Fibroblast of gingiva (primary cell): Measurements from ENCODE around the gene OR1J1.

ENCODE experiments used
- DNase-seq: peaks from one replicate; pipeline ENCODE4 v3.0.0-alpha.2; 2011; ENCODE audit warnings: low read depth

Gene OR1J1, protein sequence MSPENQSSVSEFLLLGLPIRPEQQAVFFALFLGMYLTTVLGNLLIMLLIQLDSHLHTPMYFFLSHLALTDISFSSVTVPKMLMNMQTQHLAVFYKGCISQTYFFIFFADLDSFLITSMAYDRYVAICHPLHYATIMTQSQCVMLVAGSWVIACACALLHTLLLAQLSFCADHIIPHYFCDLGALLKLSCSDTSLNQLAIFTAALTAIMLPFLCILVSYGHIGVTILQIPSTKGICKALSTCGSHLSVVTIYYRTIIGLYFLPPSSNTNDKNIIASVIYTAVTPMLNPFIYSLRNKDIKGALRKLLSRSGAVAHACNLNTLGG

DNA sequence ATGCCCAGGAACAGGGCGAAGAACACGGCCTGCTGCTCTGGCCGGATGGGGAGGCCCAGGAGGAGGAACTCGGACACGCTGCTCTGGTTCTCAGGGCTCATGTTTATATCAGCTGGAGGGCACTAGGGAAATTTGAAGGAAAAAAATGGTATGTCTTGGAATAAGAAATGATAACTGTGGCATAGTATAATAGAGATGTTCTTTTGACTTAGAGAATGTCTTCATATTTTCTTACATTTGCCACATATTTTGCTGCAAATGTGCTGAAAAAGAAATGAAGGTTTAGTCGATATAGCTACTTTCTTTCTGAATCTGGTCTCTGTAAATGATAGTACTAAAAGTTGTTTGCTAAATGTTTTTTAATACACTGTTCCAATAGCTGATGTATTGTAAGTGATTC lies at the start of gene OR1J1:
TSS of gene OR1J1 (minus strand) at position 101 of the 400 bp plus-strand sequence. CDS start at position 101, 0 bp downstream.
- DNase-seq = no peak

DNA sequence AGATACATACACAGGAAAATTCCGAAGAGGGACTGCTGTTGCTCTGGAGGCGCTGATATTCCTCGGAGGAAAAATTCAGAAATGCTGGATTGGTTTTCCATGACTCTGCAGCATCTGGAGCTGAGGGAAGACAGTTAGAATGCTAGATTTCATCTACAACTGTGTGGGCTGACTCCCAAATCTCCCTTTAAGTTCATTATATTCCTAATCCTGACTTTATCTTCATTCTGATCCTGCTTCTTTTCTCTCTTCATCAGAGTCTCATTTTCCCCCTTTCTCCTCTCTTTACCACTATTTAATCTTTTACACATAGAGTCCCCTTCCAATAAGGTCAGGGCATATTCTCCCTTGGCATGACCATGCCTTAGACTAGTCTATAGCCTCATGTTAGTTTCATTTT lies 49.5 kb upstream of the OR1J1 start, which contains the start of gene OR1N1:
TSS of gene OR1N1 (minus strand) at position 101 of the 400 bp plus-strand sequence. CDS start at position 101, 0 bp downstream.
- DNase-seq = no peak

DNA sequence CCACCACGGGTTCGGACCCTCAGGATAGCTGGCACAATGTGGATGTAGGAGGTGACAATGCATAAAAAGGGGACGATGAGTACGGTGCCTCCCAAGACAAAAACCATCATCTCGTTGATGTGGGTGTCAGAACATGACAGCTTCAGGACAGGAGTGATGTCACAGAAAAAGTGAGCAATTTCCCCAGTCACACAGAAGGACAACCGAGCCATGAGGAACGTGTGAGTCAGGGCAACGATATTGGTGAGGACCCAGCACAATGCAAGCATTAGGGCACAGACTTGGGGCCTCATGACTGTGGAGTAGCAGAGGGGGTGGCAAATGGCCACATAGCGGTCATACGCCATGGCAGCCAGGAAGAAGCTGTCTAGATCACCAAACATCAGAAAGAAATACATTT lies 48.9 kb upstream of the OR1J1 start:
- no peak for DNase-seq

DNA sequence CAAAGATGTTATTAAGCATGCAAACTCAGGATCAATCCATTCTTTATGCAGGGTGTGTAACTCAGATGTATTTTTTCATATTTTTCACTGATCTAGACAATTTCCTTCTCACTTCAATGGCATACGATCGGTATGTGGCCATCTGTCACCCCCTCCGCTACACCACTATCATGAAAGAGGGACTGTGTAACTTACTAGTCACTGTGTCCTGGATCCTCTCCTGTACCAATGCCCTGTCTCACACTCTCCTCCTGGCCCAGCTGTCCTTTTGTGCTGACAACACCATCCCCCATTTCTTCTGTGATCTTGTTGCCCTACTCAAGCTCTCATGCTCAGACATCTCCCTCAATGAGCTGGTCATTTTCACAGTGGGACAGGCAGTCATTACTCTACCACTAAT lies 41.6 kb upstream of the OR1J1 start:
- no peak for DNase-seq

DNA sequence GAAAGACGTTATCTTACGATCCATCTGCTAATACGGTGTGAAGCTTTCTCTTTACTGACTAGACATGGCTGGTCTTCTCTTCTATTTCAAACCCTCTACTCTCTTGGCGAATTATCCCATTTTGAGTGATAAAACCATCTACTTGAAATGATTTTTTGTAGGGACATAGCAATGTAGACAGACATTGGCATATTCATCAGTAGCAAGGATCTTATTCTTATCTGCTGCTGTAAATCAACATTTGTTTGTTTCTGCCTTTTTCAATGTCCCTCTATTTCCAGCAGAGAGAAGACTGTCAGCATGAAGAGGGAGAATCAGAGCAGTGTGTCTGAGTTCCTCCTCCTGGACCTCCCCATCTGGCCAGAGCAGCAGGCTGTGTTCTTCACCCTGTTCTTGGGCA lies 41.1 kb upstream of the OR1J1 start, which contains the start of gene OR1J4:
TSS of gene OR1J4 (plus strand) at position 301 of the 400 bp plus-strand sequence. CDS start at position 301, 0 bp downstream.
- DNase-seq = no peak

DNA sequence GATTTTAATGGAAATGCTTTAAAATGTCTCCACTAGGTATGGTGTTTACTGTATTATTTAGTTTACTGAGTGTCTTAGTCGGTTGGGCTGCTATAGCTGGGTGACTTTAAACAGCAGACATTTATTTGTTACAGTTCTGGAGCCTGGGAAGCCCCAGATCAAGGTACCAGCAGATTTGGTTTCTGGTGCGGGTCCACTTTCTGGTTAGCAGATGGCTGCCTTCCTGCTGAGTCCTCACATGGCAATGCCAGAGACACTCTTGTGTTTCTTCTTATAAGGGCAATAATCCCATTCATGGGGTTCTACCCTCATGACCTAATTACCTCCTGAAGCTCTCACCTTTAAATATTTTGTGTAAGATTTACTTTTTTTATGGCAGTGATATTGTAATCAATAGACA lies 40.5 kb upstream of the OR1J1 start:
- no peak for DNase-seq

DNA sequence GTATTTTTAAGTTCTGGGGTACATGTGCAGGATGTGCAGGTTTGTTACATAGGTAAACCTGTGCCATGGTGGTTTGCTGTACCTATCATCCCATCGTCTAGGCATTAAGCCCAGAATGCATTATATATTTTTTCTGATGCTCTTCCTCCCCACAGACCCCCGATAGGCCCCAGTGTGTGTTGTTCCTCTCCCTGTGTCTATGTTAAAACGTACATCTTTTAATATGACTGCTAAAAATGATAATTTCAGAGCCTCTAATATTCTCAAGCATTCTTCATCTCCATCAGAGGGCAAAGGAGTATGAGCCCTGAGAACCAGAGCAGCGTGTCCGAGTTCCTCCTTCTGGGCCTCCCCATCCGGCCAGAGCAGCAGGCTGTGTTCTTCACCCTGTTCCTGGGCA lies 32.8 kb upstream of the OR1J1 start, which contains the start of gene OR1J2:
TSS of gene OR1J2 (plus strand) at position 301 of the 400 bp plus-strand sequence. CDS start at position 301, 0 bp downstream.
- no peak for DNase-seq

DNA sequence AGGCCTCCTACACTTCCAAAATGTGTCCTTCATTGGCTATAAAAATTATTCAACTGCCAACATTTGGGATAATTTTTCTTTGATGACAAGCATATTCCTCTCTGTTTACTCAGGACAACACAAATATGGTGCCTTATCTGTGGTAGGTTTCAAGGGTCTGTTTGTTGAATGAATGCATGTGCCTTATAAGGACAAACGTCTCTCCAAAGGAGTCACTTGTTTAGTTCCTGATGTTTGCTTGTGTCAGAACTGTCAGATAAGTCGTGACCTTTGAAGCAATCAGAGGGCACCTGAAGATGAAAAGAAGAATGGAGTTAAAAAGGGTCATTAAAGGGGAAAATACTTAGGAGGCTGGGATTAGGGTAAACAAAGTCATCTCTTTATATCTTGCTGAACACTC lies 29.2 kb upstream of the OR1J1 start:
- no peak for DNase-seq

DNA sequence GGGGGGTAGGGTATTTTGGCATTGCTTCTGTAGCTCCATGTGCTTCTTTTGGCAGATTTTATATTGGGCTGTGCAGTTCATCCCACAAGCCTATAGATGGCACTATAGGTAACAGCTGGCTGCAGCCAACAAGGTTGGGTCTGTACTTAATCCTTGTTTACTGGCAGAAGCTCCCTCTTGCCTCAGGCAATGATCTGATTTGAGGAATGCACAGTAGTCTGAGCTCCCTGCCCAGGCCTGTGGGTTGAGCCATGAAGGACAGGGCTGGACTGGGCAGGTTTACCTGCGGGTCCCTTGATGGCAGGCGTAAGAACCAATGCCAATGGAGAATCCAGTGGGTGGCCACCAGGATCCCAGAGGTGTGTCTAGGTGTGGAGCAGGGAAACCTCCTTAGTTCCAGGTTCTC lies 21.2 kb upstream of the OR1J1 start:
- DNase-seq = peak; percentile 58

DNA sequence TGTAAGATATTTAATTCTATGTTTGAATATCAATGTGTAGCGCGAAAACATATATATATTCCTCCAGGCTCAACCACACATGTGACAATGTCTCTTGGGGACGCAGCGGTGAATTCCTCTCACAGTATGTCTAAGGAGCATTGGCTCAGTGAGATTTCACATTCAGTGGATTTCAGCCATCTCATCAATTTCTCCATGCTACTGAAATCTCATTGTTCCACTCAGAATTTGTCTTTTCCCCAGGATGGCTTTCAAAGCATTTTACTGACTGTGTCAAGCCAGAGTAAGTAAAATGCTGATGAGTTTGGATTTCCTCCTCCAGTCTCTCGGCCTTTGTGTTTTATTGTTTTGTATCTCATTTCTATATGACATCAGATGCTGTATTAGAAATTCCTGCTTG lies 1.3 kb upstream of the OR1J1 start:
- no peak for DNase-seq

DNA sequence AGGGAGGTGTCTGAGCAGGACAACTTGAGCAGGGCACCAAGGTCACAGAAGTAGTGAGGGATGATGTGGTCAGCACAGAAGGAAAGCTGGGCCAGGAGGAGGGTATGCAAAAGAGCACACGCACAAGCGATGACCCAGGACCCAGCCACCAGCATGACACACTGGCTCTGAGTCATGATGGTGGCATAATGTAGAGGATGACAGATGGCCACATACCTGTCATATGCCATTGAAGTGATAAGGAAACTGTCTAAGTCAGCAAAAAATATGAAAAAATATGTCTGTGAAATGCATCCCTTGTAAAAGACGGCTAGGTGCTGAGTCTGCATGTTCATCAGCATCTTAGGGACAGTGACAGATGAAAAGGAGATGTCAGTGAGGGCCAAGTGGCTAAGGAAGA lies 380 bp downstream of the OR1J1 start:
- DNase-seq = no peak

DNA sequence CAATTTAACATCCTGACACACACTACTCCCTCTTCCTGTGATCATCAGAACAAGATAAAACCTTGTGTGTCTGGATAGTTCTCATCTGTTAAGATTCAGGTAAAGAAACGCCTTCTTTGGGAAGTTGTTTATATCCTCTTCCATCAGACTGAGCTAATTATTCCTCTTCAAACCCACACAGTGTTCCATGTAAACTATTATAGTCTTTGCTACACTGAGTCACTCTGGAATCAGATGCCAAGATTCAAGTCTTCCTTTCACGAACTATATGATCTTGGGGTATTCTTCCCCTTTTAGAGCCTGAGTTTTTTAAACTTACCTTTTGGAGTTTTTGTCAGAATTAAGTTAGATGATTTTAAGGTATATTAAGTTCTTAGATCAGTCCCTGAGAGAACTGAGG lies 2.0 kb downstream of the OR1J1 start:
- no peak for DNase-seq

DNA sequence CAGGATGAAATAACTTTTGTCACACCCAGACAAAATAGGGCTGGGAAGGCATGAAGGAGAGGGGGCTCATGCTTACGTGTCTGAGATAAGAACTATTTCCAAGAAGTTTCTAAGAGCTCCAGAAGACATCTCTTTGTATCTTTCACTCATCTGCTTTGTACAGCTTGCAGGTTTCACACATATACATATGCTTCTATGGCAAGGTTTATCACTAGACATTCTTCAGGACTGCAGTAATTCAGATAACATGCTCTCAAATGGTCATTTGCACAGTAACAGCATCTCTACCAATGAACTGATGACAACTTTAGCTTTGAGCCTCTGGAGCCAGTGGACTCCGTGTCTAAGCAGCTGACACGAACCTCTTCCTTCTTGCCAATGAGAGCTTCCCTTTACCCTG lies 3.2 kb downstream of the OR1J1 start:
- no peak for DNase-seq

DNA sequence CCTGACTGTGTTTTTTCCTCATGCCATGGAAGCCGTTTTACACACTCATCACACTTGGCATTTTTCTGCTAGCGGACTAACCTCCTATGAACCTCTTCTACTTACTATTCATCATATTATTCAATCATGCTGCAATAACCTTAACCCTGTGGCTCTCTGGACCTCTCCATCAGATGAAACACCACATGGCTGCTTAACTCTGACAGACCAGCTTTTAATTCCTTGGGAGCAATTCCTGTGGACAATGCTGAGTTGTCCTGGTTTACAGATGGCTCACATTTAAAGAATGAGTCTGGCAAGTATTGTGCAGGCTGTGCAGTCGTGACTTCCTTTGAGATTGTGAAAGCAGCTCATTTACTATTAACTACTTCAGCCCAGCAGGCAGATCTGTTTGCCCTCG lies 9.0 kb downstream of the OR1J1 start:
- peak; percentile 81 for DNase-seq

DNA sequence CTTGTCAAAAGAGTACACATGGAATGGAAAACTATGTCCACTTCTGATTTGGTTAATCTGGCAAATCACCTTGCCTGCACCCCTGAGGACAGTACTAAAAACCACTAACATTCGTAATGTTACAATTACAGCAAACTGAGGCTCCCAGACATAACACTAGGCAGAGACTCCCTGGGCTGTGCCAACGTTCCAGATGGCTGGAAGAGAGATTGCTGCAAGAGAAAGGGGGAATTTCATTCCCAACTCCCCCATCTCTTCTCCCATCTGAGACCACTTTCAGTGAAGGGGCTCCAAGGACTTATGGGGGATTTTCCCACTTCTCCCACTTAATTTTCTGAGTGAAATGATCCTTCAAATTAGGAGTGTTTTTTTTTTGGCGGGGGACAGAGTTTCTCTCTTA lies 11.3 kb downstream of the OR1J1 start:
- no peak for DNase-seq

DNA sequence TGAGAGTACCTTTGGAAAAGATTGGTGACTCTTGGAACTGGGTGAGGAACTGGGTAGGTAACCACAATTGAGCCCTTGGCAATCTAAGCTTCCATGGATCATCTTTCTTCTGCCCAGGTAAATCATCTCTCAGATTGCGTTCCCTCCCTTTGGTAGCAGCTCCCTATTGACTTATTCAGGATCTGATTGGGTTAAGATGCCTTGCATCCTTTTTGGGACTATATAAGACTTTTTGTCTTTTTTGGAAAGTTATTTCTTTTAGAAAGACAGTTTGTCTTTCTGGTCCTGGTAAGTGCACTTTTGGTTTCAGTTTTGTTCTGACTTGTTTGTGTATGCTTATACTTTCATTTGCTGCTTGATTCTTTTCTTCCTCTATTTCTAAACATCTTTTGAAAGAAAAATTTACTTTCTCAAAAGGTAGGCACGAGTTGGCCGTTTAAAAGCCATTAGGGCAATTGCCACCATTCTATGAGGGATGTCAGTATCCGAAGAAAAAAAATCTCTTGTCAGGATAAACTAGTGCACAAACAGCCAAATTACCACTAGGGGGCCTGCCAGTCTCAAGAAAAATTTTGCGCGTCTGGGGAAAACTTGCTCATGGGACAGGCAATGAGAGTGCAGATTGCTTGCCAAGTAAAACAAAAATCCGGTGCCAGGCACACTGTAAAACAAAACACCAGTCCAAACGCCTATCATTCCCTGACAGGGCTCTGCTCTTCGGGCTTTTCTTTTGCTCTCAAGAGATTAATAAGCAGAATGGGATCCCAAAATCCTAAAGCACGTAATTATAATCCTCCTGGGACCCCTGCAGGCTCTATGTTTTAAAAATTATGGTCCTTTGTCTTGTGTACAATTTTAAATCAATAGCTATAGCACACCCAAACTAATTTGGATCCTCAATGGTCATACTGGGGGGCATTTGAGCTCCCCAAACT lies 12.8 kb downstream of the OR1J1 start:
- peak; percentile 92 for DNase-seq

DNA sequence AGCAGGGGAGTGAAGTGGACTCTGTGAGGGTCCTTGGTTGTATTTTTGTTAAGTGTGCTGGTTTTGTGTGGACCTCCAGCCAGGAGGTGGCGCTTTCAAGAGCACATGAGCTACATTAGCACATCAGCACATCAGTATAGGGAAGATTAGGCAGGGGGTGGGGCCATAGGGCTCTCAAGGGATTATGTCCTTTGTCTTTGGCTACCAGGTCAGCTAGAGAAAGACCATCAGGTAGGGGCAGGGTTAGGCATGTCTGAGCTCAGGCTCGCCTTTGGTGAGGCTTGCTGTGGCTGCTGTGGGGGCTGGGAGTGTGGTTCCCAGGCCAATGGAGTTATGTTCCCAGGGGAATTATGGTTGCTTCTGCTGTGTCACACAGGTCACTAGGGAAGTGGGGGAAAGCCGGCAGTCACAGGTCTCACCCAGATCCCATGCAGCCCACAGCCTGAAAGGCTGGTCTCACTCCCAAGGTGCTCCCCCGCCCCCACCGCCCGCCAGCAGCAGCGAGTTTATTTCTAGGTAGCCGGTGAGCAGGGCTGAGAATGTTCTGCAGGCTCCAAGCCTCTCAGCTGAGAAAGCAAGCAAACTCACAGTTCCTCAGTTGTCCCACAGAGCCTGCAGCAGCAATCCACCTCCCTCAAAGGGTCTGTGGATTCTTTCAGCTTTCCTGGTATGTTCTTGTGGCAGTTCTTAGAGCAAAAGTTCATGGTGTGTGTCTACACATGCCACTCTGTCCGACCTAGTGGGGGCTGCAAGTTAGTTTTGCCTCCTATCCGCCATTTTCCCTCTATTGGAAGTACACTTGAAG lies 13.7 kb downstream of the OR1J1 start:
- no peak for DNase-seq

DNA sequence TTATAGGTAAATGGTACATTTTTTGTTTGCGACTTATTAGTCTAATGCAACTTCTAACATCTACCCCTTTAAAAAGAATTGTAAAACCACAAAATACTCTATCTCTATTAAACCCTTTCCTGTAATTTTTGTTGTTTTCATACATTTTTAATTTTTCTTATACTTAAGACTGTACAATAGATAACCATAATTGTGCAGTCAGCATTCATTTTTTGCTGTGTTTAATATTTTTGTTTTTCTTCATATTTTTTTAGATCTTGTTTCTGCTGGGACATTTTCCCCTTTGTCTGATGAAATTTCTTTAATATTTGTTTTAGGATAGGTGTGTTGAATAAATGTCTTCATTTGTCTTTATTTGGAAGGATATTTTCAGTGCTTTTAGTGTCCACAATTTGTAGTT lies 19.9 kb downstream of the OR1J1 start:
- DNase-seq = no peak

DNA sequence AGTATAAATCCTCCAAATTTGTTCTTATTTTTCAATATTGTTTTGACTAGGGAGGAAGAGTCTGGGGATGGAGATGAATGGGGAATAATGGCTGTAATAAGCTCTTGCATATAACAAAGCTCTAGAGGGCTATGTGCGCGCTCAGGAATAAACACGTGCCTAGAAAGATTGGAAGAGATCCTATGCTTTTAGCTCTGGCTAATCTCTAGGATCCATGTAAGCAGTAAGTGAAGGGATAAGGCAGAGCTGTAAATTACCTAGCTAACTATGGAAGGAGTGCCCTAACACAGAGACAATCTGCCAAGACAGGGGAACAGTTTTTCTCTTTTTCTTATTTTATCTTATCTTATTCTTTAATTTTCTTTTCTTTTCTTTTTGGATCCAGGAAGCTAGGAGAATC lies 21.6 kb downstream of the OR1J1 start:
- DNase-seq = no peak

DNA sequence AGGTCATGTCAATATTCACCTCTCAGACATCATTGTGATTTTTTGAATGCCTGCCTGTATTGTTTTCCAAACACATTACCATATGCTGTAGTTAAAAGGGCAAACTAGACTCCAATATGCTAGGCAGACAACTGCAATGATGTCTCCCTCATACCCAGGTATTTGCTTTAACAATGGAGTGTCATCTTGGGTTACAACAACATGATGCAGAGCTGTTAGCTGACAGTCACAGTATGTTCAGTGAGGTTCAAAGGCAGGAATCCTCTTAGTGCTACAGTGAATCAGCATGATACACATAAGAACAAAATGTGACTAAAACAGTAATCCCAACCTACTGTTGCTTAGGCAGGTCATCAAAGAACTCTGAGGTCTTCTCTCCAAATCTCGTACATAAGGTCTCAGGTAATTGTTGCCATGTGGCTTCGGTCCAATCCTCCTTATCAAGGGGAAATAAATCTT lies 24.0 kb downstream of the OR1J1 start:
- DNase-seq = peak; percentile 11

DNA sequence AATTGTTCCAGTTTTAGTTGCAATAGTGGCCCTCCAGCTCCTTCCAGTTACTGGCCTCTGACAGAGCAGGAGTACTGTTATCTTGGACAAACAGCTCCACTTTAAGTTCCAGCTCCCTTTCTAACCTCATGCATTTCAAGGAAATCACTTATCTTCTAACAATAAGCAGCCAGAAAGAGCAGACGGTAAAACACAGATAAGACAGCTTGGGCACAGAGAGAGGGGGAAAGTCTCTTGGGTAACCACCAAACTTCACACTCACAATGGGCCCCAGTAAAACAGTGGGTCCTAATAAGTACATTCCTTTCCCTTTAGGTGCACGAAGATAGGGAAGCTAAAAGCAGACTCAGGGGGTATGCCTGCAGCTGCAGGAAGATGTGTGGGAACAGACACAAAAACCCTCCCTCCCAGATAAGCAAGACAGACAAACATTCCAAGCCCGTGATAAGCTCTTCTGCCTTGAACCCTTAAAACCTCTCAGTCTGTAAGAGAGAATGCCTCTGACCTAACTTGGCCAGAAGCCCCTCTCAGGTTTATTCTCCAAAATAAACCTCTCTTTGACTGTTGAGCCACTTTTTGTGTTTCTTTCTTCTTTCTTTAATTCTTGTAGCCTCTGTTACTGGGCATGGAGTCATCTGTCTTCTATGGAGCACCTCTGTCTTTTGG lies 30.8 kb downstream of the OR1J1 start:
- no peak for DNase-seq
